SU-DHL-6 (cell line): ENCODE results near the gene PRSS38.

Experiments
- CTCF ChIP-seq: fragments of 200-600 bp; sonication (generic); IDR thresholded peaks from one replicate; pipeline ENCODE4 v1.5.1; 2017; ENCODE audit warnings: antibody characterized with exemption, mild to moderate bottlenecking, low read length, moderate library complexity; ENCODE audit not compliant: insufficient read depth, poor library complexity, severe bottlenecking
- EZH2phosphoT487 ChIP-seq: fragments of 200-600 bp; sonication (generic), shearing (Covaris generic); conservative IDR thresholded peaks from 2 replicates; pipeline ENCODE4 v1.6.1; 2018; ENCODE audit warnings: mild to moderate bottlenecking, antibody characterized with exemption, low read length, moderate library complexity, mixed read lengths

- TF ChIP-seq CTCF = no peak
- TF ChIP-seq EZH2phosphoT487 = no peak
These were observed 43.7 kb upstream of the PRSS38 start for GRCh38 chr1:227771771-227772170.
